OCI-LY3 (cell line): Measurements from ENCODE around the gene ACAD9.

Experiments used
- H2AFZ ChIP-seq: fragments of 200-600, 300-600 bp; shearing (Covaris generic); 2 replicates; pipeline ENCODE4 v1.6.0; 2014; ENCODE audit warnings: antibody characterized with exemption, low read depth, low read length
- H3K27ac ChIP-seq: fragments of 200-600, 300-600 bp; sonication (generic); 2 replicates; pipeline ENCODE4 v1.5.1; 2014; ENCODE audit warnings: mild to moderate bottlenecking, low read length, moderate library complexity, mixed read lengths
- H3K27me3 ChIP-seq: fragments of 200-600, 300-600 bp; sonication (generic); 2 replicates; pipeline ENCODE4 v1.6.1; 2014; ENCODE audit warnings: low read depth, low read length, mixed read lengths
- H3K36me3 ChIP-seq: fragments of 200-600, 300-600 bp; sonication (generic); replicated peaks from 2 replicates; pipeline ENCODE3; 2014; ENCODE audit warnings: low read depth, low read length, mixed read lengths
- H3K4me1 ChIP-seq: fragments of 300-600, 200-600 bp; sonication (generic); 2 replicates; pipeline ENCODE4 v1.6.1; 2014; ENCODE audit warnings: low read length, mixed read lengths
- H3K4me2 ChIP-seq: fragments of 200-600, 300-600 bp; sonication (generic); 2 replicates; pipeline ENCODE4 v1.6.1; 2014; ENCODE audit warnings: low read length, mixed read lengths
- H3K4me3 ChIP-seq: fragments of 300-600, 200-600 bp; sonication (generic); 2 replicates; pipeline ENCODE4 v1.5.1; 2014; ENCODE audit warnings: antibody characterized with exemption, mild to moderate bottlenecking, low read length, moderate library complexity
- H3K79me2 ChIP-seq: fragments of 300-600, 200-600 bp; shearing (Covaris generic); 2 replicates; pipeline ENCODE4 v1.6.1; 2014; ENCODE audit warnings: mild to moderate bottlenecking, low read length, mixed read lengths
- H3K9ac ChIP-seq: fragments of 300-600, 200-600 bp; shearing (Covaris generic); 2 replicates; pipeline ENCODE4 v1.6.0; 2014; ENCODE audit warnings: mild to moderate bottlenecking, low read length, moderate library complexity
- H3K9me3 ChIP-seq: fragments of 200-600, 300-600 bp; shearing (Covaris generic); 2 replicates; pipeline ENCODE4 v1.6.1; 2014; ENCODE audit warnings: low read length, mixed read lengths; ENCODE audit not compliant: insufficient read depth
- H4K20me1 ChIP-seq: fragments of 200-600, 300-600 bp; sonication (generic); 2 replicates; pipeline ENCODE4 v1.6.1; 2016; ENCODE audit warnings: low read length, mixed read lengths; ENCODE audit not compliant: insufficient read depth
- EZH2phosphoT487 ChIP-seq: fragments of 200-600 bp; shearing (Covaris generic); IDR thresholded peaks from 2 replicates; pipeline ENCODE4 v1.6.1; 2018; ENCODE audit warnings: antibody characterized with exemption, mixed run types, low read depth
- TF ChIP-seq, protein P1 (sequence below): fragments of 200-600, 300-600 bp; sonication (generic); IDR thresholded peaks from 2 replicates; pipeline ENCODE4 v1.5.1; 2014; ENCODE audit warnings: antibody characterized with exemption, low read length, low read depth

Gene ACAD9

DNA sequence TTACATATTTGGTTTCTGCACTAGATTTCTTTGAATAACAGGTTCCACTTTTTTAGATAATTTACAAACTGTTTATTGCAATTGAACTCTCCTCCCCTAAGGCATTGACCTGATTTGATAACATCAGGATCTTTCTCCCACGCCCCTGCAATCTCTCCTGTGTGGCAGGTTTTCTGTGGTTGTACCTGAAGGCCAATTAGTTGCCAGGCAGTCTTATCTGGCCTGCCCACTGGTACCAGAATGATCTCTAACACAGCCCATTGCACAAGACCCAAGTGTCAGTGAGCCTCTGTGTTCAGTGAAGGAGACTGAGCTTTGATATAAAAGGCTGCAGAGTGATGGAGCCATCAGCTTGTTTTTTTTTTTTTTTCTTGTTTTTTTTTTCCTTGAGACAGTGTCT is 3.3 kb downstream of the ACAD9 start:
- TF ChIP-seq, protein P1, sequence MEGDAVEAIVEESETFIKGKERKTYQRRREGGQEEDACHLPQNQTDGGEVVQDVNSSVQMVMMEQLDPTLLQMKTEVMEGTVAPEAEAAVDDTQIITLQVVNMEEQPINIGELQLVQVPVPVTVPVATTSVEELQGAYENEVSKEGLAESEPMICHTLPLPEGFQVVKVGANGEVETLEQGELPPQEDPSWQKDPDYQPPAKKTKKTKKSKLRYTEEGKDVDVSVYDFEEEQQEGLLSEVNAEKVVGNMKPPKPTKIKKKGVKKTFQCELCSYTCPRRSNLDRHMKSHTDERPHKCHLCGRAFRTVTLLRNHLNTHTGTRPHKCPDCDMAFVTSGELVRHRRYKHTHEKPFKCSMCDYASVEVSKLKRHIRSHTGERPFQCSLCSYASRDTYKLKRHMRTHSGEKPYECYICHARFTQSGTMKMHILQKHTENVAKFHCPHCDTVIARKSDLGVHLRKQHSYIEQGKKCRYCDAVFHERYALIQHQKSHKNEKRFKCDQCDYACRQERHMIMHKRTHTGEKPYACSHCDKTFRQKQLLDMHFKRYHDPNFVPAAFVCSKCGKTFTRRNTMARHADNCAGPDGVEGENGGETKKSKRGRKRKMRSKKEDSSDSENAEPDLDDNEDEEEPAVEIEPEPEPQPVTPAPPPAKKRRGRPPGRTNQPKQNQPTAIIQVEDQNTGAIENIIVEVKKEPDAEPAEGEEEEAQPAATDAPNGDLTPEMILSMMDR = no peak
- no peak for TF ChIP-seq EZH2phosphoT487
- no peak overlapping the region for H3K4me2 ChIP-seq
- no peak overlapping the region for H3K27ac ChIP-seq
- H2AFZ ChIP-seq = no peak overlapping the region
- no peaks in the 10 kb centered on the region for H4K20me1 ChIP-seq
- H3K9me3 ChIP-seq = no peaks in the 10 kb centered on the region
- H3K4me3 ChIP-seq = no peak overlapping the region
- H3K79me2 ChIP-seq = peaks cover 79% of the 10 kb centered on the region
- H3K36me3 ChIP-seq = peaks cover 37% of the 10 kb centered on the region
- H3K27me3 ChIP-seq = no peaks in the 10 kb centered on the region
- H3K9ac ChIP-seq = no peak overlapping the region
- H3K4me1 ChIP-seq = peaks cover 15% of the 10 kb centered on the region

DNA sequence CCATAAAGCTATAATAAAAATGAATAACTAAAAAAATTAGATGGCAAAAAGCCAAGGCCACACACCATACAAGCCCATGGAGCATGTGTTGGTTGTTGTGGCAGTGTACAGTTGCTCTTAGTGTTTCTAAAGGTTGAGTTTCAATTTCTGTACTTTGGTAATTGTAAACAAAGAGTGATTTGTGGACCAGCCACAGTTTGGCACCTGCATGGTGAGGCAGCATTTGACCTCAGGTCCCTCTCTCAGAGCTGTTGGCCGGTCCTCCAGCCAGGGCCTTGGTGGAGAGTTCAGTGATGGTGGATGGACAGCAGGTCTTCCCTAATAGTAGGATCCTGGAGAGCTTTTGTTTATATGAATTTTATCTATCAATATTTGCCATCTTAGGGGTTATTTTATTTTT is 5.6 kb downstream of the ACAD9 start:
- H3K4me1 ChIP-seq = peaks cover 9% of the 10 kb centered on the region
- no peaks in the 10 kb centered on the region for H3K27me3 ChIP-seq
- H3K9ac ChIP-seq = no peak overlapping the region
- no peaks in the 10 kb centered on the region for H3K9me3 ChIP-seq
- no peak overlapping the region for H3K27ac ChIP-seq
- H4K20me1 ChIP-seq = no peaks in the 10 kb centered on the region
- H3K36me3 ChIP-seq = peaks cover 42% of the 10 kb centered on the region
- no peak overlapping the region for H3K4me3 ChIP-seq
- TF ChIP-seq, protein P1 = no peak
- no peak for TF ChIP-seq EZH2phosphoT487
- no peak overlapping the region for H3K4me2 ChIP-seq
- peaks cover 66% of the 10 kb centered on the region for H3K79me2 ChIP-seq
- H2AFZ ChIP-seq = no peak overlapping the region

DNA sequence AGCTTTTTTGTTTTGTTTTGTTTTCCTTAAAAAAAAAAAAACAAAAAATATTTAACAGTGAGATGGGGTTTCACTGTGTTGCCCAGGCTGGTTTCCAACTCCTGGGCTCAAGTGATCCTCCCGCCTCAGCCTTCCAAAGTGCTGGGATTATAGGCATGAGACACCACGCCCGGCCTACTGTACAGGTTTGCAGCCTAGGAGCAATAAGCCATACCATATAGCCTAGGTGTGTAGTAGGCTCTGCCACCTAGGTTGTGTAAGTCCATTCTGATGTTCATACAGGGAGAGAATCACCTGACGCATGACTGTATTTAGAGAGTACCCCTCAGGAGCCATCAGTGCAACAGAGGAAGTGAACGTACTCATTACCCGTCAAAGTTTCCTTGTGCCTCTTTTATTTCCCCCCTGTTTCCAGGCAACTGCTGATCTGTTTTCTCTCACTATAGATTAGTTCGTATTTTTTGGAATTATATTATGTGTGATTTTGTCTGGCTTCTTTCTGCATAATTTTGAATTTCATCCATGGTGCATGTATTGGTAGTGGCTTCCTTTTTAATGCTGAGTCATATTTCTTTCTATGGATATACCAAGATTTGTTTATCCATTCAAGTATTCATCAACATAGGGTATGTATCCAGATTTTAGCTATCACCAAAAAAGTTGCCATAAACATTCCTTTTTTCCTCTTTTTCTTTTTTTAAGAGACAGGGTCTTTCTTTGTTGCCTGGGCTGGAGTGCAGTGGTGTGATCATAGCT is 9.9 kb downstream of the ACAD9 start:
- no peak overlapping the region for H3K4me3 ChIP-seq
- no peak overlapping the region for H3K9ac ChIP-seq
- no peaks in the 10 kb centered on the region for H3K9me3 ChIP-seq
- H3K4me2 ChIP-seq = no peak overlapping the region
- H3K36me3 ChIP-seq = peaks cover 29% of the 10 kb centered on the region
- TF ChIP-seq, protein P1 = no peak
- TF ChIP-seq EZH2phosphoT487 = no peak
- H2AFZ ChIP-seq = no peak overlapping the region
- H4K20me1 ChIP-seq = no peaks in the 10 kb centered on the region
- H3K27me3 ChIP-seq = no peaks in the 10 kb centered on the region
- no peaks in the 10 kb centered on the region for H3K4me1 ChIP-seq
- H3K79me2 ChIP-seq = peaks cover 27% of the 10 kb centered on the region
- no peak overlapping the region for H3K27ac ChIP-seq

GRCh38 chr3:128895843-128896697 is 16.6 kb downstream of the ACAD9 start:
- no peaks in the 10 kb centered on the region for H3K27me3 ChIP-seq
- H3K4me3 ChIP-seq = no peak overlapping the region
- no peak overlapping the region for H3K9ac ChIP-seq
- H3K36me3 ChIP-seq = peaks cover 55% of the 10 kb centered on the region
- no peak overlapping the region for H3K4me2 ChIP-seq
- no peaks in the 10 kb centered on the region for H4K20me1 ChIP-seq
- no peak overlapping the region for H2AFZ ChIP-seq
- H3K9me3 ChIP-seq = no peaks in the 10 kb centered on the region
- H3K27ac ChIP-seq = no peak overlapping the region
- 0 out of 2 replicates have a peak, but pooled peaks cover 4% of the 10 kb centered on the region for H3K79me2 ChIP-seq
- no peak for TF ChIP-seq EZH2phosphoT487
- TF ChIP-seq, protein P1 = no peak
- H3K4me1 ChIP-seq = no peaks in the 10 kb centered on the region
